Measurements from ENCODE around the gene ABHD8.

The ABHD8 gene

GRCh38 chr19:17326595-17326966, 23.4 kb upstream of the ABHD8 start:
- ChIA-PET CTCF (interaction anchor here (1.6 kb wide), 1 partner anchor 63 kb away, joined by 5 read pairs; no protein-coding TSS in a partner anchor), POLR2A (interaction anchor here (0.9 kb wide), 1 partner anchor 18 kb away, joined by 3 read pairs; no protein-coding TSS in a partner anchor)
- no peak for DNase-seq (ENCODE audit: extremely low spot score)
- TF ChIP-seq CTCF (IDR thresholded peaks at IDR 0.05; ENCODE audit: control extremely low read depth, extremely low read depth, low read depth, missing control alignments): no peak

- DNase-seq (ENCODE audit: extremely low spot score): no peak
- ChIA-PET CTCF (interaction anchor here (1.6 kb wide), 1 partner anchor 63 kb away, joined by 5 read pairs; no protein-coding TSS in a partner anchor), POLR2A (interaction anchor here (0.6 to 0.9 kb wide), 2 partner anchors 17 to 63 kb away, joined by 3 read pairs; no protein-coding TSS in a partner anchor)
- TF ChIP-seq CTCF (IDR thresholded peaks at IDR 0.05; ENCODE audit: control extremely low read depth, extremely low read depth, low read depth, missing control alignments): no peak
Observed at GRCh38 chr19:17325881-17326594, 22.8 kb upstream of the ABHD8 start.

GRCh38 chr19:17325133-17325532, 21.9 kb upstream of the ABHD8 start:
- DNase-seq (ENCODE audit: extremely low spot score): no peak
- ChIA-PET POLR2A (interaction anchor here (0.6 kb wide), 1 partner anchor 64 kb away, joined by 3 read pairs; no protein-coding TSS in a partner anchor), CTCF (interaction anchor here (2.1 kb wide), 1 partner anchor 61 kb away, joined by 5 read pairs; no protein-coding TSS in a partner anchor)
- no peak for TF ChIP-seq CTCF (IDR thresholded peaks at IDR 0.05; ENCODE audit: control extremely low read depth, extremely low read depth, low read depth, missing control alignments)

GRCh38 chr19:17324357-17325114, 21.3 kb upstream of the ABHD8 start:
- ChIA-PET POLR2A (no interaction called here), CTCF (interaction anchor here (2.1 kb wide), 1 partner anchor 61 kb away, joined by 5 read pairs; no protein-coding TSS in a partner anchor)
- TF ChIP-seq CTCF (IDR thresholded peaks at IDR 0.05; ENCODE audit: control extremely low read depth, extremely low read depth, low read depth, missing control alignments): no peak
- DNase-seq (ENCODE audit: extremely low spot score): no peak

- CTCF ChIA-PET: interaction anchor here (2.1 kb wide), 1 partner anchor 62 kb away, joined by 5 read pairs; no protein-coding TSS in a partner anchor
- POLR2A ChIA-PET: no interaction called here
- TF ChIP-seq CTCF (IDR thresholded peaks at IDR 0.05; ENCODE audit: control extremely low read depth, extremely low read depth, low read depth, missing control alignments): no peak
- no peak for DNase-seq (ENCODE audit: extremely low spot score)
Observed at GRCh38 chr19:17323964-17324332, 20.7 kb upstream of the ABHD8 start.

GRCh38 chr19:17323300-17323963, 20.2 kb upstream of the ABHD8 start:
- ChIA-PET CTCF (interaction anchor here (2.1 kb wide), 1 partner anchor 63 kb away, joined by 5 read pairs; no protein-coding TSS in a partner anchor), POLR2A (no interaction called here)
- no peak for TF ChIP-seq CTCF (IDR thresholded peaks at IDR 0.05; ENCODE audit: control extremely low read depth, extremely low read depth, low read depth, missing control alignments)
- no peak for DNase-seq (ENCODE audit: extremely low spot score)
